CD14-positive monocyte (primary cell): Measurements from ENCODE around the gene CDK6. TPM values are rescaled to one million over a fixed set of nuclear protein-coding genes. Genes with fewer than 3 reads are reported as not detected.

Experiments used
- DNase-seq, 3 donors: peaks; one replicate each; pipeline ENCODE4 v3.0.0-alpha.2; 2011 to 2022
- H2AFZ ChIP-seq: 2 replicates; pipeline ENCODE4 v1.6.0; 2012; ENCODE audit warnings: mild to moderate bottlenecking, low read depth, low read length, inconsistent platforms; ENCODE audit not compliant: insufficient read depth, poor library complexity, severe bottlenecking
- H3K27ac ChIP-seq, 2 donors: 1 replicate in 1 of 2; 2 replicates in 1 of 2; pipeline ENCODE4 v1.5.1; 2012 to 2013; ENCODE audit warnings: low read length in 2 of 2, control low read depth in 1 of 2, inconsistent platforms in 1 of 2, low read depth in 1 of 2, mild to moderate bottlenecking in 1 of 2
- H3K27me3 ChIP-seq, 2 donors: one replicate each; pipeline versions ENCODE4 v1.6.0 to v1.6.1; 2011 to 2013; ENCODE audit warnings: low read length in 2 of 2; ENCODE audit not compliant: control insufficient read depth in 2 of 2, insufficient read depth in 2 of 2
- H3K36me3 ChIP-seq, 2 donors: replicated peaks in 1 of 2; 1 replicate in 1 of 2; 2 replicates in 1 of 2; pipeline versions ENCODE4 v1.5.1 to v1.6.1; 2012 to 2013; ENCODE audit warnings: low read length in 2 of 2, control low read depth in 1 of 2, inconsistent platforms in 1 of 2, mild to moderate bottlenecking in 1 of 2; ENCODE audit not compliant: insufficient read depth in 2 of 2, control insufficient read depth in 1 of 2
- H3K4me1 ChIP-seq, 2 donors: 1 replicate in 1 of 2; 2 replicates in 1 of 2; pipeline versions ENCODE4 v1.5.1 to v1.6.1; 2012 to 2013; ENCODE audit warnings: low read length in 2 of 2, control low read depth in 1 of 2, inconsistent platforms in 1 of 2, mild to moderate bottlenecking in 1 of 2, moderate library complexity in 1 of 2; ENCODE audit not compliant: insufficient read depth in 2 of 2, control insufficient read depth in 1 of 2
- H3K4me2 ChIP-seq: replicated peaks from 2 replicates; pipeline ENCODE3; 2012; ENCODE audit warnings: low read length, moderate library complexity, mild to moderate bottlenecking; ENCODE audit not compliant: poor library complexity, severe bottlenecking; ENCODE audit errors: extremely low read depth
- H3K4me3 ChIP-seq, 3 experiments: fragments of 200-600 bp in 1 of 3; sonication (generic) in 1 of 3; replicated peaks in 1 of 3; 1 replicate in 2 of 3; 2 replicates in 1 of 3; pipeline ENCODE4 v1.5.1; 2011 to 2013; ENCODE audit warnings: low read length in 3 of 3, mild to moderate bottlenecking in 3 of 3, control low read depth in 2 of 3, low read depth in 2 of 3, inconsistent platforms in 1 of 3, moderate library complexity in 1 of 3
- H3K79me2 ChIP-seq: 2 replicates; pipeline ENCODE4 v1.6.0; 2012; ENCODE audit warnings: mild to moderate bottlenecking, control low read depth, inconsistent platforms, low read length, moderate library complexity; ENCODE audit not compliant: insufficient read depth
- H3K9ac ChIP-seq: 2 replicates; pipeline ENCODE4 v1.6.0; 2017; ENCODE audit warnings: low read length, mild to moderate bottlenecking; ENCODE audit not compliant: insufficient read depth, poor library complexity, severe bottlenecking
- H3K9me3 ChIP-seq, 2 donors: replicated peaks in 1 of 2; 1 replicate in 1 of 2; 2 replicates in 1 of 2; pipeline versions ENCODE4 v1.5.1 to v1.6.1; 2012 to 2013; ENCODE audit warnings: low read length in 2 of 2, control low read depth in 1 of 2; ENCODE audit not compliant: control insufficient read depth in 1 of 2, insufficient read depth in 1 of 2
- H4K20me1 ChIP-seq: 2 replicates; pipeline ENCODE4 v1.6.0; 2012; ENCODE audit warnings: mild to moderate bottlenecking, low read length, control low read depth, moderate library complexity; ENCODE audit not compliant: insufficient read depth
- H3K27ac Mint-ChIP-seq, 7 donors: one replicate each; pipeline ENCODE4 v1.8.0; 2020; ENCODE audit warnings: mild to moderate bottlenecking in 7 of 7, mixed read lengths in 7 of 7, moderate library complexity in 6 of 7, inconsistent platforms in 2 of 7
- H3K27me3 Mint-ChIP-seq, 3 donors: one replicate each; pipeline ENCODE4 v1.8.0; 2021 to 2022; ENCODE audit warnings: low read depth in 3 of 3, mild to moderate bottlenecking in 3 of 3, mixed read lengths in 3 of 3, moderate library complexity in 3 of 3, inconsistent platforms in 1 of 3
- H3K36me3 Mint-ChIP-seq, 2 donors: one replicate each; pipeline ENCODE4 v1.8.0; 2020; ENCODE audit warnings: mixed read lengths in 2 of 2, inconsistent platforms in 1 of 2, mild to moderate bottlenecking in 1 of 2
- H3K4me1 Mint-ChIP-seq: one replicate; pipeline ENCODE4 v1.8.0; 2020; ENCODE audit warnings: mild to moderate bottlenecking, mixed read lengths
- H3K4me3 Mint-ChIP-seq, 2 donors: one replicate each; pipeline ENCODE4 v1.8.0; 2020; ENCODE audit warnings: mild to moderate bottlenecking in 2 of 2, mixed read lengths in 2 of 2, moderate library complexity in 1 of 2
- H3K9me3 Mint-ChIP-seq, 7 donors: one replicate each; pipeline ENCODE4 v1.8.0; 2020 to 2022; ENCODE audit warnings: mixed read lengths in 7 of 7, mild to moderate bottlenecking in 6 of 7, moderate library complexity in 6 of 7, inconsistent platforms in 2 of 7
- CTCF ChIP-seq: fragments of 200-600 bp; IDR thresholded peaks from one replicate; pipeline ENCODE4 v1.8.0; 2022; ENCODE audit warnings: antibody characterized with exemption, mild to moderate bottlenecking
- WGBS: methylation state at CpG from one replicate; pipeline ENCODE4 v1.1.5; 2013; ENCODE audit warnings: missing lambda C conversion rate; ENCODE audit not compliant: insufficient coverage; 5-methylcytosine and 5-hydroxymethylcytosine counted together
- intact Hi-C, 2 donors: fragments of 100-400 bp; cut with micrococcal nuclease; formaldehyde crosslinking; loops; one replicate each; pipeline versions ENCODE4 v1.15.0 to v1.15.1; 2023
- polyA plus RNA-seq, 3 donors: library from polyadenylated mRNA; depleted of rRNA in 1 of 3; unstranded in 2 of 3; stranded (reverse) in 1 of 3; fragments of 300-500 nt in 2 of 3; fragments of >200 nt in 1 of 3; fragmentation: Illumina TruSeq in 2 of 3; gene quantifications; 1 replicate in 2 of 3; 2 replicates in 1 of 3; pipeline ENCODE4 v1.2.3, GENCODE V29; 2012 to 2021

CDK6 gene
- polyA plus RNA-seq, 3 donors: 3.4 to 4.3 (median 3.8) TPM

GRCh38 chr7:92706563-92706962 lies 129.8 kb downstream of the CDK6 start:
- Mint-ChIP-seq H3K4me1 (peaks cover 2% of the 10 kb centered on the region), H3K36me3 (no peaks in the 10 kb centered on the region), H3K9me3 (peaks cover 0 to 11% (median 0%) of the 10 kb centered on the region in 7 donors), H3K27ac (no peak overlapping the region), H3K4me3 (no peak overlapping the region), H3K27me3 (no peaks in the 10 kb centered on the region)
- H3K79me2 ChIP-seq: no peaks in the 10 kb centered on the region
- H3K4me3 ChIP-seq: no peak overlapping the region
- H3K27ac ChIP-seq: no peak overlapping the region
- no peak overlapping the region for H3K4me2 ChIP-seq
- H4K20me1 ChIP-seq: no peaks in the 10 kb centered on the region
- TF ChIP-seq CTCF: no peak
- no peaks in the 10 kb centered on the region for H3K36me3 ChIP-seq
- no peaks in the 10 kb centered on the region for H3K4me1 ChIP-seq
- no peak overlapping the region for H3K9ac ChIP-seq
- no peaks in the 10 kb centered on the region for H3K27me3 ChIP-seq
- no peak overlapping the region for H2AFZ ChIP-seq
- no CpG with 5 or more reads among the region's 2 CpGs for WGBS
- intact Hi-C loops: no loop called here
- no peak for DNase-seq
- no peaks in the 10 kb centered on the region for H3K9me3 ChIP-seq

- peaks cover 2% of the 10 kb centered on the region for H3K4me1 Mint-ChIP-seq
- H3K79me2 ChIP-seq: no peaks in the 10 kb centered on the region
- H2AFZ ChIP-seq: no peak overlapping the region
- no peaks in the 10 kb centered on the region for H3K4me1 ChIP-seq
- H3K36me3 ChIP-seq: no peaks in the 10 kb centered on the region
- H3K27ac ChIP-seq: no peak overlapping the region
- intact Hi-C loops: no loop called here
- WGBS: no CpG with 5 or more reads among the region's 1 CpG
- no peak overlapping the region for H3K4me2 ChIP-seq
- no peaks in the 10 kb centered on the region for H3K9me3 ChIP-seq
- no peaks in the 10 kb centered on the region for H3K27me3 Mint-ChIP-seq
- H3K36me3 Mint-ChIP-seq: no peaks in the 10 kb centered on the region
- no peak overlapping the region for H3K27ac Mint-ChIP-seq
- TF ChIP-seq CTCF: no peak
- H3K4me3 Mint-ChIP-seq: no peak overlapping the region
- H4K20me1 ChIP-seq: no peaks in the 10 kb centered on the region
- no peak overlapping the region for H3K9ac ChIP-seq
- H3K4me3 ChIP-seq: no peak overlapping the region
- no peak for DNase-seq
- H3K27me3 ChIP-seq: no peaks in the 10 kb centered on the region
- H3K9me3 Mint-ChIP-seq: peaks cover 0 to 11% (median 0%) of the 10 kb centered on the region in 7 donors
Observed at GRCh38 chr7:92705831-92706230, 130.5 kb downstream of the CDK6 start.
